Retinal pigment epithelial cell (primary cell): ENCODE results near the gene MAPKAP1.

ENCODE experiments used
- DNase-seq: peaks from one replicate; pipeline ENCODE4 v3.0.0-alpha.2; 2010; ENCODE audit warnings: low read depth
- H3K4me3 ChIP-seq: 2 replicates; pipeline ENCODE4 v1.5.1; 2011; ENCODE audit warnings: mild to moderate bottlenecking, low read length, control low read depth, moderate library complexity
- TF ChIP-seq, protein P1 (sequence below): conservative IDR thresholded peaks from 2 replicates; pipeline ENCODE4 v1.5.1; 2011; ENCODE audit warnings: low read depth, low read length, control low read depth, inconsistent platforms

MAPKAP1 gene

DNA sequence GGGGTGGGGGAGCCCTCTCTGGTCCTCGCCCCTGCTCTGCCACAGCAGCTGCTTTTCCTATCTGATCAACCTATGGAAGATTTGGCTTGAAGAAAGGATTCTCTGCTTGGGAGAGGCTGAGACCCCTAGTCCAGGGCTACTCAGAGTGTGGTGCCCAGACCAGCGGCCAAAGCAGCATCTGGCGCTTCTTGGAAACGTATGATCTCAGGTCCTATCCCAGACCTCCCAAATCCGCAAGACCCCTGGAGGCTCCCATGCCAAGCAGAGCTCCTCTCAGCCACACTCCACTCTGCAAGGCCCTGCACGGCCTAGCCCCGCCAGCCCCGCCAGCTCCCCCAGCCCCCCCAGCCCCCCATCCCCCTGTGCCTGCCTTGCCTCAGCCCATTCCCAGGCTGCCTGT, 263.6 kb downstream of the MAPKAP1 start:
- no peak for DNase-seq
- TF ChIP-seq, protein P1, sequence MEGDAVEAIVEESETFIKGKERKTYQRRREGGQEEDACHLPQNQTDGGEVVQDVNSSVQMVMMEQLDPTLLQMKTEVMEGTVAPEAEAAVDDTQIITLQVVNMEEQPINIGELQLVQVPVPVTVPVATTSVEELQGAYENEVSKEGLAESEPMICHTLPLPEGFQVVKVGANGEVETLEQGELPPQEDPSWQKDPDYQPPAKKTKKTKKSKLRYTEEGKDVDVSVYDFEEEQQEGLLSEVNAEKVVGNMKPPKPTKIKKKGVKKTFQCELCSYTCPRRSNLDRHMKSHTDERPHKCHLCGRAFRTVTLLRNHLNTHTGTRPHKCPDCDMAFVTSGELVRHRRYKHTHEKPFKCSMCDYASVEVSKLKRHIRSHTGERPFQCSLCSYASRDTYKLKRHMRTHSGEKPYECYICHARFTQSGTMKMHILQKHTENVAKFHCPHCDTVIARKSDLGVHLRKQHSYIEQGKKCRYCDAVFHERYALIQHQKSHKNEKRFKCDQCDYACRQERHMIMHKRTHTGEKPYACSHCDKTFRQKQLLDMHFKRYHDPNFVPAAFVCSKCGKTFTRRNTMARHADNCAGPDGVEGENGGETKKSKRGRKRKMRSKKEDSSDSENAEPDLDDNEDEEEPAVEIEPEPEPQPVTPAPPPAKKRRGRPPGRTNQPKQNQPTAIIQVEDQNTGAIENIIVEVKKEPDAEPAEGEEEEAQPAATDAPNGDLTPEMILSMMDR: no peak
- H3K4me3 ChIP-seq: no peak overlapping the region

DNA sequence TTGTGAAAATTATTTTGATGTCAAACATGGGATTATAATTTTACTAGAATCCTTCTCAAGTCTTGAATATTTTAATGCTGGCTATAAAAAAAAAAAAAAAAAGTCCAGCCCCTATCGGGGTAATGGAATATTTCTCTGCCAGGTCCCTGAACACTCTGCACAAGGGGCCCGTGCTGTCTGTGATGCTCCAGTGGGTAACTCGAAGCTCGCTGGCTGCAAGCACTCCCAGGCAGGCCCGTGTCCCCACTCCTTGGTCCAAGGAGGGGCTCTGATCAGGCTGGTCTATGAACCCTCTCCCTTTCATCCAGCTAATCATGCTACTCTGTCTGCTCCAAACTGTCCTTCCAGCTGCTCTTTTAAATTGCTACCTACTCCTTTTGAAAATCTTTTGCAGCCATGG, 264.6 kb downstream of the MAPKAP1 start:
- H3K4me3 ChIP-seq: no peak overlapping the region
- TF ChIP-seq, protein P1: no peak
- no peak for DNase-seq

DNA sequence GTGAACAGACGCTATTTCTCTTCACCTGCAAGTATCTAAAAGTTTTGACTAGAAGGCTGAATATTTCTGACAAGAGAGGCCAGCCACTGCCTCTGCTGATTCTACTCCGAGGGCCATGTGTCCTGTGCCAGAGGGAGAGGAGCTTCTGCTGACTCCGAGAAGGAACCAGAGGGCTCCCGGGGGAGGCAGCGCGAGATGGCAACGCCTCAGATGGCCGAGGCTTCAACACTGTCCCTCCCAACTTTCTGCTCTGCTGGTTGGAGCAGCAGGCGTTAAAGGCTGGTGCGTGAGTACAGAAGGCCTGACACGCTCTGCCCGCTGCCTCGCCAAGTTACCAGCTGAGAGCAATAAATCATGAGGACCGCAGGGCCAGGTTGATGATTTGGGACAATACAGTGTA, 266.6 kb downstream of the MAPKAP1 start:
- TF ChIP-seq, protein P1: no peak
- DNase-seq: no peak
- H3K4me3 ChIP-seq: no peak overlapping the region

DNA sequence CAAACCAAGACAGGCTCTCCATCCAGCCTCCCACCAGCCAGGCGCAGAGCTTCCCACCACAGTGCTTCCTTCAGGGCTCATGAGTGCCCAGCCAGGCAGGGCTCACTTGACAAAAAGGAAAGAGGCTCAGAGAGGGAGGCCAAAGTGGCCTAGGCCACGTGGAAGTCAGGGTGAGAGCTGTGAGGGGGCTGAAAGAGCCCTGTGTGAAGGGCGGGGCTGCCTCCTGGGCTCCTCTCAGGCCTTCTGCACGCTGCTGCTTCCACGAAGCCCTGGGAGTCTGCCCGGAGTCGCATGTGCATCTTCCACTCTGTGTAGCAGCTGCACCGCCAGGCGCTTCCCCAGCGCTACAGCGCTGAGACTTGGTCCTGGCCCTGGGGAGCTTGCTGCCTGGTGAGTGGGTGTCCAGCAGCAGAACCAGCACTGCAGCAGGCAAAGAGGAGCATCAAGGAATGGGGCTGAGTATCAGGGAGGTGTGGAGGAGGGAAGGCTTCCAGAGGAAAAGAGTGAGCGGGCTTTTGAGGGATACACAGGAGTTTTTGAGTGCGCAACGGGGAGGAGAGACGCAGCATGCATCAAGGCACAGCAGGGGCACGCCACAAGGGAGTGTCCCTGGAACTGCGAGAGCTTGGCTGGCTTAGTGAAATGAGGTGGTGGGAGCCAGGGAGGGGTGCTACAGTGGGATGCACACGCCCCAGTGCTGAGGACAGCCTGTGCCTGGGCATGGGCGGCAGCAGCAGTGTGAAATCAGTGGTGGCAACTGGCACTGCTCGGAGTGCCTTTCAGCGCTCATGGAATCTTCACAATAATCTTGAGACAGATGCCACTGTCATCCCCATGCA, 267.4 kb downstream of the MAPKAP1 start:
- DNase-seq: no peak
- TF ChIP-seq, protein P1: no peak
- H3K4me3 ChIP-seq: no peak overlapping the region

DNA sequence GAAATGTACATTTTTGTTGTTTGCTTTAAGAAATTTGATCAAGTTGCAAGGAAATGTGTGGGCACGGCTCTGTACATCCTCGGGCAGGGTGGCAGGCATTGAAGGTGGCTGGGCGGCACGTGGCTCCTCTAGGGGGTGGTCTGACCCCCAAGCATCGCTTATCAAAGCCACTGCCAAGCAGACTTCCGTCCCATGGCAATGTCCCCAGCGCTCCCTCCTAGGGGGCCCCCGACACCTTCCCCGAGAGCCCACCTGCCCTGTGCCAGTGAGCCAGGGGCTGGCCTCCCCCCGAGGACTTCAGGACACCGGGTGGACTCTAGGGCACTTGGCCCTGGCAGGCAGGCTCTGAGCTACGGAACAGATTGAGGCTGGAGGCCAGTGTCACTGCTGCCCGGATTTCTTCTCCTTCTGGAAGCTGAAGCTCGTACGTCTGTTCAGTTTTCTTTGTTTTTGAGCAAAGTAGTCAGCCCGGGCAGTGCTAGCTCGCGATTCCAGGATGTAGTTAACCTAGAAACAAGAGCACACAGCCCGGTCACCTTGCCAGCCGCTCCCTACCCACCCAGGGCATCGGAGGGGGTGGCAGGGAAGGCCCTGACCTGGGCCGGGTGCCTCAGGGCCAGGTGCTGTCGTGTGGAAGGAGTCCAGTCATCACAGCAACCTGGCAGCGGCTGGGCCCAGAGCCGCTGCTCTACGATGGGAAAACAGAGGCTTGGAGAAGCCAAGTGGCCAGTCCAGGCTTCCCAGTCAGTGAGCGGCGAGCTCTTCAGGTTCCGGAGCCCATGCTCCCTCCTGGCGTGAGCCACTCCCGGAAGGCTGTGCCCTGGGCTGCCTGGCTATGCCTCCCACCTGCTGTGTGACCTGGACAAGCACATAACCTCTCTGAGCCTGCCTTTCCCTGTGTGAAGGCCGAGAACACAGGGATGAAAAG, 268.2 kb downstream of the MAPKAP1 start:
- no peak for DNase-seq
- TF ChIP-seq, protein P1: no peak
- no peak overlapping the region for H3K4me3 ChIP-seq

DNA sequence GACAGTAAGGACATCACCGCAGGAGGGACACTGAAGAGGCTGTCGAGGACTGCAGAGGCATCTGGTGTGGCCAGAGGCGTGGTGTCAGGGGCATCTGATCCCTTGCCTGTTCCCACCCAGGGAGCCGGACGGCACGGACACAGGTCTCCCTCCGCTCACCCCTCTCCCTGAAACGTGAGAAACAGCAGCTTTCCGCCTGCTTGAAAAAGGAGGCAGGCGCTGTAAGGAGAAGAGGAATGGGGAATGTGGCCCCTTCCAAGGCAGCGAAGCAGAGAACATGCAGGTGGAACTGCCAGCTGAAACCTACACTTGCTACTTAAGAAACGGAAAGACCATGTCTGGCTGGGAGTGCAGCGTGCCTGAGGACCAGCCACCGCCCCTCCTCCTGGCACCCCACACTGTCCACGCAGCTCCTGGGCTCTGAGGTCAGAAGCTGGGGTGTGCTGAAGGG, 269.2 kb downstream of the MAPKAP1 start:
- TF ChIP-seq, protein P1: no peak
- DNase-seq: no peak
- H3K4me3 ChIP-seq: no peak overlapping the region
